Measurements from ENCODE around the gene RAB3GAP2.
"Not testable (repeated sequence)": the region's sequence is repeated elsewhere in the genome, so short reads cannot be mapped to it uniquely, and the experiment has no call there.

- TF ChIP-seq CTCF (IDR thresholded peaks at IDR 0.05; ENCODE audit: low read depth, low read length, poor library complexity, severe bottlenecking); EZH2phosphoT487 (IDR thresholded peaks at IDR 0.05; ENCODE audit: borderline replicate concordance, low read length): not testable (repeated sequence)
Measured at GRCh38 chr1:220259756-220260155, 12.5 kb downstream of the RAB3GAP2 start.
